Astrocyte of the spinal cord (primary cell): Measurements from ENCODE around the gene SNIP1.

ENCODE experiments used
- DNase-seq: peaks from one replicate; pipeline ENCODE4 v3.0.0; 2011; ENCODE audit warnings: low read depth, low spot score
- H3K4me3 ChIP-seq: 2 replicates; pipeline ENCODE4 v1.5.1; 2011; ENCODE audit warnings: low read depth, mild to moderate bottlenecking, low read length, moderate library complexity
- in situ Hi-C: cut with HindIII; loops from 2 replicates; pipeline ENCODE4 v1.10.0; 2017; ENCODE audit warnings: low sequenced_read_pairs
- TF ChIP-seq, protein P1 (sequence below): IDR thresholded peaks from 2 replicates; pipeline ENCODE4 v1.5.1; 2012; ENCODE audit warnings: low read depth, mild to moderate bottlenecking, low read length, inconsistent platforms

SNIP1 gene

GRCh38 chr1:37502104-37502503 lies 52.0 kb downstream of the SNIP1 start:
- H3K4me3 ChIP-seq: no peak overlapping the region
- TF ChIP-seq, protein P1, sequence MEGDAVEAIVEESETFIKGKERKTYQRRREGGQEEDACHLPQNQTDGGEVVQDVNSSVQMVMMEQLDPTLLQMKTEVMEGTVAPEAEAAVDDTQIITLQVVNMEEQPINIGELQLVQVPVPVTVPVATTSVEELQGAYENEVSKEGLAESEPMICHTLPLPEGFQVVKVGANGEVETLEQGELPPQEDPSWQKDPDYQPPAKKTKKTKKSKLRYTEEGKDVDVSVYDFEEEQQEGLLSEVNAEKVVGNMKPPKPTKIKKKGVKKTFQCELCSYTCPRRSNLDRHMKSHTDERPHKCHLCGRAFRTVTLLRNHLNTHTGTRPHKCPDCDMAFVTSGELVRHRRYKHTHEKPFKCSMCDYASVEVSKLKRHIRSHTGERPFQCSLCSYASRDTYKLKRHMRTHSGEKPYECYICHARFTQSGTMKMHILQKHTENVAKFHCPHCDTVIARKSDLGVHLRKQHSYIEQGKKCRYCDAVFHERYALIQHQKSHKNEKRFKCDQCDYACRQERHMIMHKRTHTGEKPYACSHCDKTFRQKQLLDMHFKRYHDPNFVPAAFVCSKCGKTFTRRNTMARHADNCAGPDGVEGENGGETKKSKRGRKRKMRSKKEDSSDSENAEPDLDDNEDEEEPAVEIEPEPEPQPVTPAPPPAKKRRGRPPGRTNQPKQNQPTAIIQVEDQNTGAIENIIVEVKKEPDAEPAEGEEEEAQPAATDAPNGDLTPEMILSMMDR: no peak
- no peak for DNase-seq
- in situ Hi-C loops: no loop called here

- in situ Hi-C loops: no loop called here
- H3K4me3 ChIP-seq: no peak overlapping the region
- no peak for DNase-seq
- TF ChIP-seq, protein P1: no peak
These were observed 52.4 kb downstream of the SNIP1 start for GRCh38 chr1:37501661-37502060.

GRCh38 chr1:37498872-37499617 lies 55.0 kb downstream of the SNIP1 start:
- DNase-seq: peak; percentile 69
- TF ChIP-seq, protein P1: no peak
- no peak overlapping the region for H3K4me3 ChIP-seq
- in situ Hi-C loops: no loop called here

GRCh38 chr1:37497832-37498231 lies 56.3 kb downstream of the SNIP1 start:
- H3K4me3 ChIP-seq: no peak overlapping the region
- TF ChIP-seq, protein P1: no peak
- no peak for DNase-seq
- in situ Hi-C loops: no loop called here

GRCh38 chr1:37495875-37496274 lies 58.2 kb downstream of the SNIP1 start:
- TF ChIP-seq, protein P1: no peak
- DNase-seq: no peak
- no peak overlapping the region for H3K4me3 ChIP-seq
- in situ Hi-C loops: no loop called here

DNA sequence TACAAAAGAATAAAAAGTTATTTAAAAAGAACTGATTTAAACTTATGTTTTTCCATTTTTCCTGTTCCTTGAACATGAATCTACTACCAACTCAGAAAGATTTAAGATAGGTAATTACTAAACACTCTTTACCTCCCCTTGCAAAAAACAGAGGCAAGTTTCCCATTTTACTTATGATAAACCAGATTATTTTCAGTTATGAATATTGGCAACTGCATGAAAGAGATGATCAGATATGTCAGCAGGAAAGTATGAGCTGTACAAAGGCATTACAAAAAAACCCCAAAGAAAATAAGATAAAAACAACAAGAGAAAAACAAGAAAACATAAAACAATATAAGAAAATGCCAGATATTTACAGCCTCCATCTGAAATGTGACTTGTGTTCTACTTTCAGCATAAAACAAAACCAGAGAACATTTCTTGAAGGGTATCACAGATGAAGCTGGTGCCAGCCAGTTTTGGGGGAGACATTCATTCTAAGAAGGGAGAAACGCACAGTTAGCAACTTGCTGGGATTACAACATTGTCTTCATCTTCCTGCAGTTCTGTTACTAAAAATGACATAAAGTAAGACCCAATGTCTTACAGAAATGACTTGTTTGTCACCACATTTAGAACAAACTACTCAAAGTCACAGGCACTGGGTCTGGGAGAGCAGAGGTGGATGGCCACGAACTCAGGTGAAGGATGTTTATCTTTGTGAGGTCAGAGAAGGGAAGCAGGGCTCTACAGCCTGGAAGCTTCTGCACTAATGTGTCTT lies 60.6 kb downstream of the SNIP1 start:
- TF ChIP-seq, protein P1: no peak
- H3K4me3 ChIP-seq: no peak overlapping the region
- in situ Hi-C loops: no loop called here
- DNase-seq: no peak
